RWPE1 (cell line): Measurements from ENCODE around the gene VMAC.

Source experiments
- CTCF ChIA-PET: fragments of 350-600 bp; sonication (Branson Sonifier 250); formaldehyde crosslinking; extraction: SDS; loops from one replicate; lab custom pipeline; 2021; lab: Yijun Ruan, JAX
- POLR2A ChIA-PET: fragments of 400-600 bp; formaldehyde crosslinking; extraction: SDS; loops from one replicate; lab custom pipeline; 2020; ENCODE audit warnings: antibody characterized with exemption; ENCODE audit not compliant: low non-redundant PET; lab: Yijun Ruan, JAX
- DNase-seq: peaks from one replicate; pipeline ENCODE4 v3.0.0; 2012; ENCODE audit warnings: low spot score
- H3K27ac ChIP-seq: fragments of 450-650 bp; 2 replicates; pipeline ENCODE4 v1.5.1; 2017
- CTCF ChIP-seq: fragments of 450-650 bp; conservative IDR thresholded peaks from 2 replicates; pipeline ENCODE4 v1.5.1; 2017; ENCODE audit warnings: low read depth, mild to moderate bottlenecking

VMAC gene

GRCh38 chr19:5903624-5904351, 884 bp upstream of the VMAC start, which contains the start of gene NDUFA11:
TSS of gene NDUFA11 (minus strand) at chr19:5903790. CDS start at chr19:5903708, 82 bp downstream.
- TF ChIP-seq CTCF, result no peak
- peak within 1 kb of the TSS; percentile 96 for H3K27ac ChIP-seq
- DNase-seq, result peak; percentile 93
- CTCF ChIA-PET, result interaction anchor here (0.6 kb wide), 1 partner anchor 45 kb away, joined by 3 read pairs; no protein-coding TSS in a partner anchor
- POLR2A ChIA-PET, result interaction anchor here (0.5 to 2.5 kb wide), 7 partner anchors 10 to 986 kb away, joined by 3 to 14 read pairs (median 3); partner anchors contain the start of genes CAPS and NRTN

- no peak for DNase-seq
- TF ChIP-seq CTCF, result no peak
- peak overlapping the region; percentile 96 for H3K27ac ChIP-seq
- CTCF ChIA-PET, result interaction anchor here (0.6 kb wide), 1 partner anchor 200 kb away, joined by 6 read pairs; no protein-coding TSS in a partner anchor
- POLR2A ChIA-PET, result no interaction called here
These were observed 574 bp downstream of the VMAC start for GRCh38 chr19:5905114-5905778.

- H3K27ac ChIP-seq, result no peak overlapping the region
- ChIA-PET POLR2A (no interaction called here), CTCF (no interaction called here)
These were observed 2.6 kb downstream of the VMAC start for GRCh38 chr19:5907241-5907640.

GRCh38 chr19:5908773-5909442, 4.2 kb downstream of the VMAC start:
- DNase-seq, result no peak
- CTCF ChIA-PET, result interaction anchor here (0.7 kb wide), 1 partner anchor 392 kb away, joined by 3 read pairs; no protein-coding TSS in a partner anchor
- TF ChIP-seq CTCF, result no peak
- POLR2A ChIA-PET, result interaction anchor here (0.6 kb wide), 1 partner anchor 81 kb away, joined by 3 read pairs; no protein-coding TSS in a partner anchor
- peak overlapping the region; percentile 69 for H3K27ac ChIP-seq

More at GRCh38 chr19:5907241-5907640, 2.6 kb downstream of the VMAC start:
- TF ChIP-seq CTCF, result no peak
- DNase-seq, result no peak

- CTCF ChIA-PET, result interaction anchor here (0.6 kb wide), 1 partner anchor 63 kb away, joined by 4 read pairs; no protein-coding TSS in a partner anchor
- TF ChIP-seq CTCF, result no peak
- POLR2A ChIA-PET, result no interaction called here
- H3K27ac ChIP-seq, result peak overlapping the region; percentile 69
- DNase-seq, result no peak
These were observed 5.9 kb downstream of the VMAC start for GRCh38 chr19:5910638-5910907.

- peak overlapping the region; percentile 84 for H3K27ac ChIP-seq
- no peak for TF ChIP-seq CTCF
- ChIA-PET CTCF (interaction anchor here (0.6 to 0.7 kb wide), 2 partner anchors 62 to 108 kb away, joined by 3 to 4 read pairs; no protein-coding TSS in a partner anchor), POLR2A (no interaction called here)
- DNase-seq, result no peak
These were observed 6.7 kb downstream of the VMAC start for GRCh38 chr19:5911366-5911765.
